Uterus (tissue), 2 donors: Measurements from ENCODE around the gene ROS1.

Source experiments
- CTCF ChIP-seq, 4 experiments: fragments of 200-600 bp in 2 of 4; fragments of 450-650 bp in 2 of 4; sonication (generic) in 2 of 4; IDR thresholded peaks; one replicate each; pipeline ENCODE4 v1.5.1; 2016 to 2019; ENCODE audit warnings: antibody characterized with exemption in 4 of 4, mild to moderate bottlenecking in 2 of 4, moderate library complexity in 1 of 4
- POLR2A ChIP-seq, 2 donors: fragments of 450-650 bp; IDR thresholded peaks; one replicate each; pipeline ENCODE4 v1.6.1; 2016; ENCODE audit warnings: antibody characterized with exemption in 2 of 2, mild to moderate bottlenecking in 1 of 2, moderate library complexity in 1 of 2

DNA sequence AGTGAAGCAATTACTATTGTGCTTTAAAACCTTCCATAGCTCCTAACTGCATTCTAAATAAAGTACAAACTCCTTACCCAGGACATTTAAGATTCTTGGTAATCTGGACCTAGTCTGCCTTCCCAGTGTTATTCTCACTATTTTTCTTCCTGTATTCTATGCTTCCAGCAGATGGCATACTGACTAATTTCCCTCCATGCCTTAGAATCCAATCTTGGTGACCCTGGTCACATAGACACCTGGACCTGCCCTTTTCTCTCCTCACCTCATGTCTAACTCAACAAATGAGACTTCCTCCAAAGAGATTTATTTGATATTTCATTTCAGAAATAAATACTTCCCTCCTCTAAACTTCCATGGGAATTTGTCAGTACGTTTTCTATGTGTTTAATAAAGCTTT lies 25.8 kb downstream of the ROS1 start:
- TF ChIP-seq CTCF (IDR thresholded peaks at IDR 0.05) (no peak), POLR2A (IDR thresholded peaks at IDR 0.05) (no peak)
